GM10266 (cell line): ENCODE data around the gene SKI.

ENCODE experiments used
- DNase-seq: peaks from one replicate; pipeline ENCODE4 v3.0.0; 2012; ENCODE audit errors: extremely low spot score
- CTCF ChIP-seq: IDR thresholded peaks from 2 replicates; pipeline ENCODE4 v1.5.1; 2012; ENCODE audit warnings: mild to moderate bottlenecking, low read depth; ENCODE audit not compliant: control insufficient read depth, insufficient read depth; ENCODE audit errors: missing control alignments

SKI gene

DNA sequence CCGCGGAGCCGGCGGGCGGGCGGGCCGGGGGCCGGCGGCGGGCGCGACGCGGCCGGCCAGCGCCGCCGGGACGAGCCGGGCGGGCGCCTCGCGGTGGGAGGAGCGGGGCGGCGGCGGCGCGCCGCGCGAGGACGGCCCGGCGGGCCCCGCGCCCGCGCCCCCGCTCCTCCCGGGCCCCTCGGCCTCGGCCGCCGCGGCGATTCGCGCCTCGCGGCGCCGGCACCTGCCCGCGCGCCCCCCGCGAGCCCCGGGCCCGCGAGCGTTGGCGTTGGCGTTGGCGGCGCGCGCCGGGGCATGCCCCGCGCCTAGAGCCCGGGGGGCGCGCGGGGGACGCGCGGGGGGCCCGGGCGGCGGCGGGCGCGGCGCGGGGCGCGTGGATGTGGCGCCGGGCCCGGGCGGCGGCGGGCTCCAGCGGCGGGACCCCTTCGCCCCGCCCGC is at the start of gene SKI:
TSS of gene SKI (plus strand) at position 163 of the 438 bp plus-strand sequence. CDS start 448 bp downstream, outside the sequence.
- no peak for TF ChIP-seq CTCF
- no peak for DNase-seq

GRCh38 chr1:2178875-2179274 is 49.2 kb upstream of the SKI start:
- TF ChIP-seq CTCF = no peak
- no peak for DNase-seq

DNA sequence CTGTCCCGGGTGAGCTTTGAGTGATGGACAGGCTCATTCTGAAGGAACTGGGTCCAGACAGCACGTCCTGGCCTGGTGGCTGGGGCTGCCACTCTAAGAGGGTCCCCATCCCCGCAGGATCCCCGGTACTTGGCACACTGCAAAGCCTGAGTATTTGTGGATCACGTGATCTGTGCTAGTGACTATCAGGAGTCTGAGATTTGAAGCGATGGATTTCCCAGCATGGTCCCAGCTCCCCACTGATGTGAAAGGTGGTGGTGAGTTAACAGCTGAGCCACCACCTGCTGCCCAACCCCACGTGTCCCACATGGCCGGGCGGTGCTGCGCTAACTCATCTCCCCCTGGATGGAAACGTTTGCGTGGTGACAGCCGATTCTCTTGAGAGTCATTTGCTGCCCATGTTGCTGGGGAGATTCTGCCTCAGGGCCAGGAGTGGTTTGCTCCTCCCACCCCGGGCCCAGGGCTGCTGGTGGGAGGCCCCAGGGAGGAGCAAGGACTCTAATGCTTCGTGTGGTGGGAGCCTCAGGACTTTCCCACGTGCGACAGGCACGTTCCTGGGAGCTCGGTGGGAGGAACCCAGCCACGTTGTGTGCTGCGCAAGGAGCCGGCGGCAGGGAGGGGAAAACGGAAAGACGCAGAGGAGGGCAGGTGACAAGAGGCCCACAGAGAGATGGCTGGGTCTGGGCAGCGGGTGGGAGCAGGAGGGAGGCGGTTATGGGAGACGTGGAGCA is 48.7 kb upstream of the SKI start:
- DNase-seq = no peak
- no peak for TF ChIP-seq CTCF

DNA sequence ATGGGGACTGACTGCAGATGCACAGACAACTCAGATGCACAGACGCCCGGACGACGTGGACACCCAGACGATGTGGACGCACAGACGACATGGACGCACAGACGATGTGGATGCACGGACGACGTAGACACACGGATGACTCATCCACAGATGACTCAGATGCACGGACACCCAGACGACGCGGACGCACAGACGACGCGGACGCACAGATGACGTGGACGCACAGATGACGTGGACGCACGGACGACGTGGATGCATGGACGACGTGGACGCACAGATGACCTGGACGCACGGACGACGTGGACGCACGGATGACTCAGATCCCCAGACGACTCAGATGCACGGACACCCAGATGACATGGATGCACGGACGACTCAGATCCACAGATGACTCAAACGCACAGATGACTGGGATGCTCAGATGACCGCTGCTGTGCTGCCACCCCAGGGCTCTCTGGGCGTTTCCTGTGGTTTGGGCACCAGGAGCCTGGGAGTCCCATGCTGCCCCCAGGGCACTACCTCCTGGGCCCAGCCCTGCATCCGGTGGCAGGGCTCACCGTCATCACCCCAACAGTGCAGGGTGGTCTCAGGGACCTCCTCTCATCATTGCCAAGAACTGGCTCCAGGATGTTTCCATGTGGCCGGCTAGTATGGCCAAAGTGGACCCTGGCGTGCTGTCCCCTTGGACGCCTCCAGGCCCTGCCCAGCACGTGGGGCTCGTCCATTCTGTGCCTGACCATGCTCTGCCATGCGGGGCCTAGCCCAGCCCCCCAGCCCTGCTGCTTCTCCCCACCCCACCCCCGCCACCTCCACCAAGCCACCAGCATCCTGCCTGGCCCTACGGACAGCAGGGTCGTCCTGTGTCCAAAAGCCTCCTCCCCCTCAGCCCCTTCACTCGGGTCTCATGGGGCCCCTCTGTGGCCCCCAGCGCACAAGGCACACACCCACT is 47.5 kb upstream of the SKI start:
- no peak for TF ChIP-seq CTCF
- no peak for DNase-seq

GRCh38 chr1:2181271-2181670 is 46.8 kb upstream of the SKI start:
- no peak for DNase-seq
- TF ChIP-seq CTCF = no peak

DNA sequence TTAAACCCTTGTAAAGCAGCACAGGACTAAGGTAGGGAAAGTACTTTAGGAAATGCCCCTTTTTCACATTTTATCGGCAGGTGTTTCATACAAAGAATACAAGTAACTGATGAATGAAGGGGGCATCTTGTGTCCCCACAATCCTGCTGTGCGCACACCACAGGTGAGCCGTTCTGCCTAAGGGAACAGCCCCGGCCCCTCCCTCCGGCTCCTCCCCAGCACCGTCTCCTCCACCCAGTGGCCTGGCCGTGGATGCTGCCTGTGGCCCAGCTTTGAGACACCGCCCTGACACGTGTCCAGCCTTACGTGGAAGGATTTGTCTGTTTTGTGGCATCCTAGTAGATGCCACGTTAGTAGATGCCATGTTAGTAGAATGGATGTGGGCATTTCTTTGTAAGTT is 46.4 kb upstream of the SKI start:
- DNase-seq = no peak
- no peak for TF ChIP-seq CTCF
